Panc1 (cell line): Measurements from ENCODE around the gene TSR3. TPM values are rescaled to one million over a fixed set of nuclear protein-coding genes. Genes with fewer than 3 reads are reported as not detected.

Experiments used
- ATAC-seq: fragments of 200-7000 bp; cut with Tn5 transposase; 2 replicates; pipeline ENCODE4 v1.9.1; 2020; ENCODE audit warnings: mild to moderate bottlenecking, moderate library complexity
- BruUV-seq: library from RNA; stranded (reverse); fragments of 400-500 nt; replicated peaks from 2 replicates; lab custom pipeline; 2021; lab: Mats Ljungman, UMichigan
- CTCF ChIA-PET: fragments of 300-600 bp; sonication (Branson Sonifier 250); formaldehyde crosslinking; loops from one replicate; lab custom pipeline; 2022; ENCODE audit warnings: antibody characterized with exemption; lab: Charles Lee
- POLR2A ChIA-PET: fragments of 300-600 bp; sonication (Branson Sonifier 250); formaldehyde crosslinking; loops from one replicate; lab custom pipeline; 2022; ENCODE audit warnings: antibody characterized with exemption; lab: Charles Lee
- DNase-seq: peaks from one replicate; pipeline ENCODE4 v3.0.0-alpha.2; 2010; ENCODE audit warnings: low read depth, low spot score
- H3K27ac ChIP-seq: 2 replicates; pipeline ENCODE4 v1.5.1; 2011; ENCODE audit warnings: mild to moderate bottlenecking, low read length, inconsistent platforms
- H3K27me3 ChIP-seq: fragments of 200-500 bp; sonication (Bioruptor generic); 2 replicates; pipeline ENCODE4 v1.6.0; 2014; ENCODE audit warnings: low read length, inconsistent platforms; ENCODE audit not compliant: control insufficient read depth, insufficient read depth
- H3K36me3 ChIP-seq: fragments of 200-500 bp; sonication (Bioruptor generic); 2 replicates; pipeline ENCODE4 v1.5.1; 2014; ENCODE audit warnings: inconsistent platforms, mild to moderate bottlenecking, low read length, moderate library complexity; ENCODE audit not compliant: control insufficient read depth, insufficient read depth
- H3K4me1 ChIP-seq: 2 replicates; pipeline ENCODE4 v1.5.1; 2011; ENCODE audit warnings: inconsistent platforms, mild to moderate bottlenecking, low read length, moderate library complexity; ENCODE audit not compliant: control insufficient read depth, insufficient read depth
- H3K4me3 ChIP-seq, 2 experiments: 2 replicates each; pipeline ENCODE4 v1.5.1; 2011 to 2012; ENCODE audit warnings: low read depth in 2 of 2, low read length in 2 of 2, mild to moderate bottlenecking in 2 of 2, inconsistent platforms in 1 of 2, moderate library complexity in 1 of 2
- H3K9me3 ChIP-seq: fragments of 200-500 bp; sonication (Bioruptor generic); 2 replicates; pipeline ENCODE4 v1.5.1; 2014; ENCODE audit warnings: low read depth, mild to moderate bottlenecking, inconsistent platforms, low read length, moderate library complexity; ENCODE audit not compliant: control insufficient read depth, insufficient read depth
- CTCF ChIP-seq: fragments of 450-650 bp; IDR thresholded peaks from 2 replicates; pipeline ENCODE4 v1.5.1; 2017; ENCODE audit warnings: mild to moderate bottlenecking
- POLR2AphosphoS5 ChIP-seq: IDR thresholded peaks from 2 replicates; pipeline ENCODE4 v1.6.1; 2012; ENCODE audit warnings: mild to moderate bottlenecking, low read depth, low read length, moderate library complexity
- REST ChIP-seq, 2 experiments: IDR thresholded peaks; 2 replicates each; pipeline ENCODE4 v1.6.1; 2011 to 2012; ENCODE audit warnings: low read depth in 2 of 2, control low read depth in 1 of 2, low read length in 1 of 2, mild to moderate bottlenecking in 1 of 2, moderate library complexity in 1 of 2; ENCODE audit not compliant: insufficient read depth in 1 of 2
- SIN3A ChIP-seq: IDR thresholded peaks from 2 replicates; pipeline ENCODE4 v1.6.1; 2012; ENCODE audit warnings: low read depth, mild to moderate bottlenecking, low read length, moderate library complexity, borderline replicate concordance; ENCODE audit not compliant: insufficient read depth
- TCF7L2 ChIP-seq: IDR thresholded peaks from 2 replicates; pipeline ENCODE4 v1.6.1; 2011; ENCODE audit warnings: mild to moderate bottlenecking, low read depth, low read length, inconsistent platforms
- in situ Hi-C: cut with HindIII; loops from 2 replicates; pipeline ENCODE4 v1.10.0; 2016; ENCODE audit warnings: low sequenced_read_pairs, low pct_unique_long_range_greater_than_20kb
- intact Hi-C: fragments of 100-400 bp; cut with micrococcal nuclease; formaldehyde crosslinking; loops from one replicate; pipeline ENCODE4 v1.10.0; 2022; ENCODE audit not compliant: unreplicated experiment
- total RNA-seq: library from RNA; stranded (reverse); gene quantifications from one replicate; pipeline ENCODE4 v1.2.1, GENCODE V29; 2021; ENCODE audit not compliant: unreplicated experiment

Gene TSR3
- total RNA-seq, 1 experiment from 2014 or later: 89.7 TPM

DNA sequence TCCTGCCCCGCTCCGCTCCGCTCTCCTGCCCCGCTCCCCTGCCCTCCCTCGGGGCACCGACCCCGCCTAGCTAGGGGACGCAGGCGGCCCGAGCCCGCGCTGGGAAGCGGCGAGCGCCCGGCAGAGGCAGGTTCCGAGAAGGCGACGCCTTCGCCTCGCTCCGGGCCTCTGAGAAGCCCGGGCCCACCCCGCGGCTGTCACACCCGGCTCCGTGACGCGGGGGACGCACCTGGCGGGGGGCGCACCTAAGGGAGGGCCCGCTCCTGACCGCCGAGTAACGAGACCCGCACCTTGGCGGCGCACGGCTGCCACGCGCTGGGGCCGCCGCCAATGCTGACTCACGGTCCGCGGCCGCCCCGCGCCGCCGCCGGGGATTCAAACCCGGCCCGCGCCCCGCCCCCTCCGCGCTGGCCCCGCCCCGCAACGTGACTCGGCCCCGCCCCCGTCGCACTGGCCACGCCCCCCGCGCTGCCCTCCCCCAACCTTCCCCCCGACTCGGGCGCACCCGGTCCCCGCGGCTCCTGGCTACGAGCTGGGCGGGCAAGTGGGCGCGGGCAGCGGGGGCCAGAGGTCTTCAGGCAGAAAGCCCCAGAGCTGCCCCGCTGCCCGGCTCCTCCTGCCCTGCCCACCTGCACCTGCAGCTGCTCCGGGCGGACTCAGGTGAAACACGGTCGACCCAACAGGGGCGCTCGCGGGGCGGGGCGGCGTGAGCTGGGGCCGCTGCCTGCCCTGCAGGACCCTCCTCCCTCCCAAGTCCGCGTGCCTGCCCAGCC lies 27.8 kb upstream of the TSR3 start:
- intact Hi-C loops (no loop called here), in situ Hi-C loops (no loop called here)

GRCh38 chr16:1378804-1379303 lies 27.2 kb upstream of the TSR3 start:
- Histone ChIP-seq H3K4me1 (peaks cover 6% of the 10 kb centered on the region; the same call in 1 of the 2 replicates), H3K4me3 (peak overlapping the region; percentile 59 to 68), H3K9me3 (no peaks in the 10 kb centered on the region), H3K27me3 (no peaks in the 10 kb centered on the region), H3K36me3 (no peaks in the 10 kb centered on the region), H3K27ac (peak overlapping the region; percentile 65; the same call in 1 of the 2 replicates)
- ChIA-PET CTCF (no interaction called here), POLR2A (interaction anchor here (0.6 kb wide), 1 partner anchor 18 kb away, joined by 13 read pairs; no protein-coding TSS in a partner anchor)
- DNase-seq (no peak), ATAC-seq (peak; percentile 62)
- no TSS peak for BruUV-seq
- TF ChIP-seq CTCF (no peak), REST (IDR thresholded peaks at IDR 0.05; ENCODE audit: insufficient read depth in 1 of 2, low read depth in 2 of 2, low read length in 1 of 2) (0 out of 4 replicates have a peak, but pooled peaks of 1 of the 2 experiments have one; percentile 41)
- intact Hi-C loops: no loop called here
- in situ Hi-C loops: no loop called here

More for the DNA sequence above, 27.8 kb upstream of the TSR3 start:
- DNase-seq (no peak), ATAC-seq (peak; percentile 76)
- no peaks in the 10 kb centered on the region for H3K36me3 ChIP-seq
- CTCF ChIA-PET: interaction anchor here (0.6 kb wide), 1 partner anchor 116 kb away, joined by 5 read pairs; no protein-coding TSS in a partner anchor
- no peaks in the 10 kb centered on the region for H3K9me3 ChIP-seq
- TF ChIP-seq SIN3A (peak; percentile 47; the same call in 1 of the 2 replicates), TCF7L2 (no peak), CTCF (no peak), POLR2AphosphoS5 (0 out of 2 replicates have a peak, but pooled peaks have one; percentile 30)
- H3K4me1 ChIP-seq: peaks cover 6% of the 10 kb centered on the region; the same call in 1 of the 2 replicates
- POLR2A ChIA-PET: interaction anchor here (0.6 kb wide), 2 partner anchors 18 to 24 kb away, joined by 4 to 13 read pairs; no protein-coding TSS in a partner anchor
- BruUV-seq: no TSS peak
- peak overlapping the region; percentile 59 to 68 for H3K4me3 ChIP-seq
- H3K27me3 ChIP-seq: no peaks in the 10 kb centered on the region
- peak overlapping the region; percentile 65; the same call in 1 of the 2 replicates for H3K27ac ChIP-seq
